ENCODE measurements around the gene TAF5.
"Not testable (repeated sequence)": the region's sequence is repeated elsewhere in the genome, so short reads cannot be mapped to it uniquely, and the experiment has no call there.

Gene TAF5

DNA sequence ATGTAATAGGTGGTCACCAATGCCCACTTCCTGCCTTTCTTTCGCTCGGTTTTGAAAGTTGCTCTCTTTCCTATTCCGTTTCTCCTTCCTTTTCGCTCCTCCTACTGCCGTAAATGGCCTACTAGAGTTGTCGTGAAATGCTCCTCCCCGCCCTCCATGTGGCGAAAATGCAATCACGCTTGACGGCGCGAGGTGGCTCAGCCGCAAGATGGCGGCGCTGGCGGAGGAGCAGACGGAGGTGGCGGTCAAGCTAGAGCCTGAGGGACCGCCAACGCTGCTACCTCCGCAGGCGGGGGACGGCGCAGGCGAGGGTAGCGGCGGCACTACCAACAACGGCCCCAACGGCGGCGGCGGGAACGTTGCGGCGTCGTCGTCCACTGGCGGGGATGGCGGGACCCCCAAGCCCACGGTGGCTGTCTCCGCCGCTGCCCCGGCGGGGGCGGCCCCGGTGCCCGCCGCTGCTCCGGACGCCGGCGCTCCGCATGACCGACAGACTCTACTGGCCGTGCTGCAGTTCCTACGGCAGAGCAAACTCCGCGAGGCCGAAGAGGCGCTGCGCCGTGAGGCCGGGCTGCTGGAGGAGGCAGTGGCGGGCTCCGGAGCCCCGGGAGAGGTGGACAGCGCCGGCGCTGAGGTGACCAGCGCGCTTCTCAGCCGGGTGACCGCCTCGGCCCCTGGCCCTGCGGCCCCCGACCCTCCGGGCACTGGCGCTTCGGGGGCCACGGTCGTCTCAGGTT lies at the start of gene TAF5:
Gene TAF5 (plus strand): TSS at position 195 of the 737 bp plus-strand sequence. CDS start 14 bp downstream, at position 209.
- peak; percentile 77 to 85 for DNase-seq (ENCODE audit: low read depth in 2 of 2)

DNA sequence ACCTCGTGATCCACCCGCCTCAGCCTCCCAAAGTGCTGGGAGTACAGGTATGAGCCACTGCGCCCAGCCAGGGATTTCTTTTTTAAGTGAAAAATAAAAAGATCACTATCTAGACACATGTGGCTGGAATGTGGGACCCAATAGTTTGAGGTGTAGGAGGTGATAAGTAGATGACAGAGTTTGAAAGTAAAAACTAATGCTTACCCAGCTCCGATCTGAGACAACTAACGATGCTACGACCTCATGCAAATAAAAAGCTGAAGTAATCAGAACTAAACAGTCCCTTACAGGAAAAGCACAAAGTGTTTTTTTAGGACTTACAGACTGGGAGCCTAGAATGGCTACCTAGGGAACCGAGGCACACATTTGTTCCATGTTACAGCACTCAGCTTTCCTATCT lies 39.9 kb upstream of the TAF5 start:
- DNase-seq (ENCODE audit: low read depth in 2 of 2): no peak

DNA sequence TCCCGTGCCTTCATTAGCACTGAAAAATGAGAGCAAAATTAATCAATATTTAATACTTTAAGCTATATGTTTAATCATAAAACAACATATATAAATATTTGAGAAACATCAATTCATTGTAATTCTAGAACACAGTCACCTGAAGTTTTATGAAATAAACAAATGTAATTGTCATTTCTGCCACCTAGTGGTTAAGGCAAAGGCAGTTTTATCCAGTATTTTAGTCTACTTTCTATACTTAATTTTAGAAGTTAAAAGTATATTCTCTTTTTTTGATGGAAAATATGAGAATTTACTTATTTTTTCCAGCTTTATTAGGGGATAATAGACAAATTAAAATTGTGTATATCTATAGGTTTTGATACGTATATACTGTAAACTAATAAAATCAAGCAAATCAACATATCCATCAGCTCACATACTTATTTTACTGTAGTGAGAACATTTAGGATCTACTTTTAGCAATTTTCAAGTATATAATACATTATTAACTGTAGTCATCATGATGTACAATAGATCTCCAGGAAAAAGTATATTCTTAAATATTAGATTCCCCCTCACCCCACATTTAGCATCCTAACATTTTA lies 33.7 kb upstream of the TAF5 start:
- no peak for DNase-seq (ENCODE audit: low read depth in 2 of 2)

DNA sequence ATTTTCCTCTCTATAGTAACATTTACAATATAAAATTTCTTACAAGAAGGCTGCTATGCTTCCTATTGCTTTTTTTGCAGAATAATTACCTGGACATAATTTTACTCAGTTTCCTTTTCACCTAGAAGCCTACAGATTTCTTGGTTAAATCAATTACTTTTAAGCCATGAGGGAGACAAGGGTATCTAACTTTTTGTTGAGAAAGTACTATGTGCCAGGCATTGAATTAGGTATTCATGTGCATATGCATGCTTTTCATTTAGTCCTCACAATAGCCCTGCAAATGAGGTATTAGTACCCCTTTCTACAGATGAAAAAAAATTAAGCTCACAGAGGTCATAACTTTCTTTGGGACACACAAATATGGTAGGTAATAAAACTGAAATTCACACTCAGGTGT lies 33.2 kb upstream of the TAF5 start:
- DNase-seq (ENCODE audit: low read depth in 2 of 2): no peak

DNA sequence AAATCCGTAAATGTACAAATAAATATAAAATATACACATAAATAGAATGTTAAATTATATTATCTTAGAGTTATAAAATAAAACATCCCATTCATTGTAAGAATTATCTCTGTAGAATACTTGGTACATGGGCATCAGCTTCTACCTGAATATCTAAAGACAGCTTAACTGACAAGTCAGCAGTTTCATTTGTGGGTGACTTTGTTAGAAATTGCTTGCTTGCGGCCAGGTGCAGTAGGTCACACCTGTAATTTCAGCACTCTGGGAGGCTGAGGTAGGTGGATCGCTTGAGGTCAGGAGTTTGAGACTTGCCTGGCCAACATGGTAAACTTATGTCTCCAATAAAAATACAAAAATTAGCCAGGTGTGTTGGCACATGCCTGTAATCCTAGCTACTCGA lies 31.4 kb upstream of the TAF5 start:
- DNase-seq (ENCODE audit: low read depth in 2 of 2): no peak

DNA sequence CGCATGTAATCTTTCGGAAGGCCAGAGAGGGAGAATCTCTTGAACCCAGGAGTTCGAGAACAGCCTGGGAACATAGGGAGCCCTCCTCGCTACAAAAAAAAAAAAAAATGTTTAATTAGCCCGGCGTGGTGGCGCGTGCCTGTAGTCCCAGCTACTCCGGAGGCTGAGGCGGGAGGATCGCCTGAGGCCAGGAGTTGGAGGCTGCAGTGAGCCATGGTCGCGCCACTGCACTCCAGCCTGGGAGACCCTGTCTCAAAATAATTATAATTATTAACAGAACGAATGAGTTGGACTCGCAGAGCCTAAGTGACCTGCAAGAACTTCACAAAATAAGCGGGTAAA lies 17.6 kb upstream of the TAF5 start:
- no peak for DNase-seq (ENCODE audit: low read depth in 2 of 2)

DNA sequence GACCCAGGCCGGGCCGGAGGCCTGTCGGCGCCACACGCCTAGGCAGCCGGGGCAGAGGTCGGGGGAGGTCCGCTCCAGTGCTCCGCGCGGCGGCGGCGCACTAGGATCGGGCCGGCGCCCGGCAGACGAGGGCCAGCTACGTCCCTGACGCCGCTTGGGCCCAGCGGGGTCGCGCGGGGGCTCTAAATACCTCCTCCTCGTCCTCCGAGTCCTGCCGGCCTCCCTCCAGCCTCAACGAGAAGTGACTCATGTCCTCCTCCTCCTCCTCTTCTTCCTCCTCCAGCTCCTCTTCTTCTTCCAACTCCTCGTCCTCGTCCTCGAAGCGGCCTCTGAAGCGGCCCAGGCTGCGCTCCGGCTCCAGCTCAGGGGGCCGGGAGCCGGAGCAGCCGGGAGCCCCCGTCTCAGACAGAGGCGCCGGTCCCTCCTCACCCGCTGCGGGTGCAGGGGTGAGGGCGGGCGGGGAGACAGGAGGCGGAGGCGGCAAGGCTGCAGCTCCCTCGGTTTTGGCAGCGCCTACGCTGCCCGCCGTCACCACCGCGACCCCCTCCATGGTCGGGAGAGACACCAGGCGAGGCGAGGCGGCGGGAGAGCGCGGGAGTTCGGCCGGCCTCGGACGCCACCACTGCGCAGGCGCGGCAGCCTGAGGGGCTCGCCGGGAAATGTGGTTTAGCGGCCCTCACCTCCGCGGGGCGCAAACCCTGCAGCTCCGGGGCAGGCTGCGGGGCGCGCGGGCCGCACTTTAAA lies 17.1 kb upstream of the TAF5 start, which contains the start of gene PCGF6:
Gene PCGF6 (minus strand): TSS at position 624 of the 744 bp plus-strand sequence. CDS start 74 bp downstream, at position 550.
- DNase-seq (ENCODE audit: low read depth in 2 of 2): peak; percentile 53 to 64

DNA sequence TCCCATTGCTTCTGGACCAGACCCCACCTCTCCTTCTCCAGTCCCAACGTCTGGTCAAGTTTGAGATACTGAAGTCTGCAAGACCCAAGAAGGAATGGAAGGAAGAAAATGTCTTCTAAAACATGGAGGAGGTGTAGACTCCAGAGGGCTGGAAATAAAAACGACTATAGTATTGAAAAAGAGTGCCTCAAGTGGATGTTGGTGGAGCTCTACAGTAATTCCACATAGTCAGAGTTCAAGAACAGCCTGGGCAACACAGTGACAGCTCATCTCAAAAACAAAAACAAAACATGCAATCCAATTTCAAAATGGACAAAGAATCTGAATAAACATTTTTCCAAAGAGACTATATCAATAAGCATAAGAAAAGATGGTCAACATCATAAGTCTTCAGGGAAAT lies 14.5 kb upstream of the TAF5 start:
- DNase-seq (ENCODE audit: low read depth in 2 of 2): no peak

DNA sequence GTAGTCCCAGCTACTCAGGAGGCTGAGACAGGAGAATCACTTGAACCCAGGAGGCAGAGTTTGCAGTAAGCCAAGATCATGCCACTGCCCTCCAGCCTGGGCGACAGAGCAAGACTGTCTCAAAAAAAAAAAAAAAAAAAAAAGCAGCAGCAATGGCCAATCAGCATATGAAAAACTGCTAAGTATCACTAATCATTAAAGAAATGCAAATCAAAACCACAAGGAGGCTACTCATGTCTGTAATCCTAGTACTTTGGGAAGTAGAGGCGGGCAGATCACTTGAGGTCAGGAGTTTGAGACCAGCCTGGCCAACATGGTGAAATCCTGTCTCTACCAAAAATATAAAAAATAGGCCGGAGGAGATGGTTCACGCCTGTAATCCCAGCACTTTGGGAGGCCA lies 13.2 kb upstream of the TAF5 start:
- not testable (repeated sequence) for DNase-seq (ENCODE audit: low read depth in 2 of 2)

DNA sequence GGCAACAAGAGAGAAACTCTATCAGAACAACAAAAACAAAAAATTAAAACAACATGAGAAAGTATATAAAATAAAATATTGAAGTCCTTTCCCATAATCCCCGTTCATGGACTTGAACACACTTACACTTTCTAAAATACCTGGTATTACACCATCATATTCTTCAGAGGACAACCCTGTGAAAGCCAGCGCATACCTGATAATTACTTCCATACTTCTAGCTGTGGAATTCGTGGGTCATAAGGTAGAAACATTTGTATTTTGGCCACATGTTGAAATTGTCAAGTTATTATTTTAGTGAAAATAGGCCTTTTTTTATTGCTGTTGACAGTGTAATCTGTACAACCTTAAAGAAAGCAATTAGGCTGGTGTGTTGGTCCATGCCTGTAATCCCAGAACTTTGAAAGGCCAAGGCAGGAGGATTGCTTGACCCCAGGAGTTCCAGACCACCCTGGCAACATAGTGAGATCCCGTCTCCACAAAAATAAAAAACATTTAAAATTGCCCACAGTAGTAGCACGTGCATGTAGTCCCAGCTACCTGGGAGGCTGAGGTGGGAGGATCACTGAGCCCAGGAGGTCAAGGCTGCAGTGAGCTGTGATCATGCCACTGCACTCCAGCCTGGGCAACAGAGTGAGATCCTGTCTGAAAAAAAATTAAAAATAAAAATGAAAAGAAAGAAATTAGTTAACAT lies 11.7 kb upstream of the TAF5 start:
- DNase-seq (ENCODE audit: low read depth in 2 of 2): no peak

DNA sequence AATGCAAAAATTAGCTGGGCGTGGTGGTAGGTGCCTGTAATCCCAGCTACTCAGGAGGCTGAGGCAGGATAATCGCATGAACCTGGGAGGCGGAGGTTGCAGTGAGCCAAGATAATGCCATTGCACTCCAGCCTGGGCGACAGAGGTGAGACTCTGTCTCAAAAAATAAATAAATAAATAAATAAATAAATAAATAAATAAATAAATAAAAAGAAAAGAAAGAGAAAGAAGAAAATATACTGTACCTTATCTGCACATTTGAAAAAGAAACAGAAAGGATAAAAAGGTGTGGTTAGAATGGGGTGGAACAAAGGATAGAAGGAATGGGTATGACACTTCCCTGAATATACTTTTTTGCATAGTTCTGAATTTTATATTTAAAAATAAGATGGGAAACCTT lies 8.3 kb upstream of the TAF5 start:
- DNase-seq (ENCODE audit: low read depth in 2 of 2): not testable (repeated sequence)

DNA sequence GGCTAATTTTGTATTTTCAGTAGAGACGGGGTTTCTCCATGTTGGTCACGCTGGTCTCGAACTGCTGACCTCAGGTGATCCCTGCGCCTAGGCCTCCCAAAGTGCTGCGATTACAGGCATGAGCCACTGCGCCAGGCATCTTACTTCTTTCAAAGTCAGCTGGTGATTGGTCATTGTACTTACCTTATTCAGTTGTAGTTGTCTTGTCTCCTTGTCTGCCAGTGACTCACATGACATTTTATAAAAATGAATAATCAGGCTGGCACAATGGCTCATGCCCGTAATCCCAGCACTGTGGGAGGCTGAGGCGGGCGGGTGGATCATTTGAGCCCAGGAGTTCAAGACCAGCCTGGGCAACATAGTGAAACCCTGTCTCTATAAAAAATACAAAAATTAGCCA lies 7.0 kb upstream of the TAF5 start:
- not testable (repeated sequence) for DNase-seq (ENCODE audit: low read depth in 2 of 2)

DNA sequence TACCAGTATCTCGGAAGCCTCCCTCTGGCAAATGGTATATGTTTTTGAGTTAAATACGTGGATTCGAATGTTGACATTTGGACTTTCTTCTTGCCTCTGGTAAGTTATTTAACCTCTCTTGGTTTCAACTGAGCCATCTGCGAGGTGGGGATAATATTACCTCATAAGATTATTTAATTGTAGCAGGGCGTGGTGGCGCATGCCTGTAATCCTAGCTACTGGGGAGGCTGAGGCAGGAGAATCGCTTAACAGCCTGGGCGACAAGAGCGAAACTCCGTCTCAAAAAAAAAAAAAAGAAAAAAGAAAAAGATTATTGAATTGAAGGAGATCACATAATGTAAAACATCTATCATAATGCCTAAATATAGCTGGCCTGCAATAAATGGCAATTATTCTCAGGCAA lies 396 bp upstream of the TAF5 start:
- no peak for DNase-seq (ENCODE audit: low read depth in 2 of 2)

DNA sequence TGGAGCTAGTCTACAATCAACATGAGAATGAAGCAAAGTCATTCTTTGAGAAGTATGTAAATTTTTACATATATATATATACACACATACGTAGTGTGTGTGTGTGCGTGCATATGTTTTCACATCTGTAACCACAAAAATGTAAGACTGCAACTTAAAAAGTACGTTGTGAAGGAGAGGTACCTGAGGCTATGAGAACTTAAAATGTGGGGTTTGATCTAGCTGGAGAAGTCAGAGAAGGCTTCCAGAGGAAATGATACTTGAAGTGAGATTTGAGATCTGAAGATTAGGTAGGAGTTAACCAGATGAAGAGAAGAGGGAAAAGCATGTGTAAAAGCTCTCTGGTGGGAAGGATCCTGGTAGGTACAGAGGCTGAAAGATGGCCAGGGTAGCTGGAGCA lies 5.8 kb downstream of the TAF5 start:
- DNase-seq (ENCODE audit: low read depth in 2 of 2): no peak

DNA sequence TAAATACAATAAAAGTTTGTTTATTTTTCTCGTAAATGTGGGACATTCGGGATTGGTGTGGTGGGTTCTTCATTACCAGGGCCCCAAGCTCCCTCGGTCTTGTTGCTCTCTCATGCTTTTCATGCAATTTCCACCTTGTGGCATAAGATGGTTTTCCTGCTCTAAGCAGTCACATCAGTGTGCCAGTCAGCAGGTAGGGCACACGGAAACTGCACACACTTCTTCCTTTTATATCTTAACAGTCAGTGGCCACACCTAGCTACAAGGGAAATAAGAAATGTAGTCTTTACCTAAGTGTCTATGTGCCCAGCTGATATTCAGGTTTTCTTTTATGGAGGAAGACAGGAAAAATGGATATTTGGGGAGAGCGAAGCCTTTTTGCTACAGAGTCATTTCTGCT lies 6.5 kb downstream of the TAF5 start:
- DNase-seq (ENCODE audit: low read depth in 2 of 2): no peak

DNA sequence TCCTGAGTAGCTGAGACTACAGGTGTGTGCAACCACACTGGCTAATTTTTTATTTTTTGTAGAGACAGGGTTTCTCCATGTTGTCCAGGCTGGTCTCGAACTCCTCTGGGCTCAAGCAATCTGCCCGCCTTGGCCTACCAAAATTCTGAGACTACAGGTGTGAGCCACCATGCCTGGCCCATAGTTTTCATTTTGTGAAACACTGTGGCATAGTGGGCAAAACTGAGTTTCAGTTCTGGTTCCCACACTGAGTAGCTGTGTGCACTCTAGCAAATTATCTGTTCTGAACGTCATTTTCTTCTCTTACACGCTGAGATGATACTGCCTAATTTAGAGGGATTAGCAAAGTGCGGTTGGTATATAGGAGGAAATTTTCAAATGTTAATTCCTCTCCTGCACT lies 15.0 kb downstream of the TAF5 start:
- DNase-seq (ENCODE audit: low read depth in 2 of 2): no peak

DNA sequence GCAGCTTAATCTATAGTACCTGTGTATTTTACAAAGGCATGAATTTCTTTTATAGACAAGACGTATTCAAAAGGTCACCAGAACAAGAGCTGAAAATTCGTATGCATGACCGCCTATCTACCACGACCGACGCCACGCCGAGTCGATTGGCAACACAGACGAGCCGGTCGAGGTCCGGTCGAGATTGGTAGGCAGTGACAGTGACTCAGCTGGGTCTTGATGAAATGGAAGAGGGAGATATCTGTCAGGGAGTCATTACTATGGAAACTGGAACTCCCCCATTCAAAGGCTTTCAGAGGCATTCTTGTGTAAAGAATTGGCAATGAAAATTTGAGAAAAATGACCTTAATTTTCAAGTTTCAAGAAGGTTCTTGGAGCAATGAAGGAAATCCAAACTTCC lies 26.4 kb downstream of the TAF5 start:
- no peak for DNase-seq (ENCODE audit: low read depth in 2 of 2)

DNA sequence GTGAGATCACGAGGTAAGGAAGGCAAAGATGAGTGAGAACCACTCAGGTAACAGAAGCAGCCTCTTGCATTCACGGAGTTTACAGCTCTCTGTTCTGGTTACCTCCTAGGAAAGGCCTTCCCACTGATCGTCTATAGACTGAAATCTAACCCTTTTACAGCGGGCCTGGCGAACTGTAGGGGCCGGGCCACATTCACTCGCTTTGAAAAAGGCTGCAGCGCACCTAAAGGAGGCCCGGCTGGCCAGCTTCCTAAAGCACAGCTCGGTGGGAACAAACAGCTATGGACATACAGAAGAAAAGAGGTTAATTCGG lies 27.9 kb downstream of the TAF5 start:
- DNase-seq (ENCODE audit: low read depth in 2 of 2): no peak

DNA sequence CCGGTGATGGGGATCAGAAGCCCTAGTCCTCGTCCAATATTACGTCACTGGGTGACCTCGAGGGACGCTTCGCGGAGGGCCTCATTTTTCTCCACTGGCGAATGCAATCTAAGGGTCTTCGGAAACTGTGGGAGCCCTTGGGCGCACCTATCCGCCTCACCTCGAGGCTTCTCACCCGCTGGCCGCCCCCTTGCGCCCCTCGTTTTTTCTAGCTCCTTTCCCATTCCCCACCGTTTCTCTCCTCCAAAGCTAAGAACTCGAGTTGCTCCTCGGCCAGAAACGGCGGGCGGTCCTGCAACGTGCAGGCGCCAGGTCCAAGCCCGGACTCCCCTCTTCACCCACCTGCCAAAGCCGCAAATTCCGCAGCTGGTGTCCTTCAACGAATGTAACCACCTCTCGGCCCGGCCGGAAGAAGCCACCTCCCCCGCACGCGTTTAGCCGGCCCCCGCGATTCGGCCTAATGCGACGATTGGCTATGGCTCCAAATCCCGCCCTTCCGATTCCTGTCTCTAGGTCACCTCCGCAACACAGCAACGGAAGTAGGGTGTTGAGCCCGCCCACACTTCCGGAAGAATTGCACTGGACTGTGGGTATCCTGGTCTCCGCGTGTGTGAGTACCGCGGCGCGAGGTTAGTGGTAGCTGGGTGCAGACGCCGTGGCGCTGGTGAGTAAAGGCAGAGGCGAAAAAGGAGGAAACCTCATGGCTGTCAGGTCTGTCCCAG lies 28.5 kb downstream of the TAF5 start, which contains the start of the genes ATP5MK and PDCD11:
Gene ATP5MK (minus strand): TSS at position 409 of the 722 bp plus-strand sequence. CDS start 4,018 bp downstream, outside the sequence.
Gene PDCD11 (plus strand): TSS at position 560 of the 722 bp plus-strand sequence. CDS start 1,801 bp downstream, outside the sequence.
- peak; percentile 92 to 96 for DNase-seq (ENCODE audit: low read depth in 2 of 2)

DNA sequence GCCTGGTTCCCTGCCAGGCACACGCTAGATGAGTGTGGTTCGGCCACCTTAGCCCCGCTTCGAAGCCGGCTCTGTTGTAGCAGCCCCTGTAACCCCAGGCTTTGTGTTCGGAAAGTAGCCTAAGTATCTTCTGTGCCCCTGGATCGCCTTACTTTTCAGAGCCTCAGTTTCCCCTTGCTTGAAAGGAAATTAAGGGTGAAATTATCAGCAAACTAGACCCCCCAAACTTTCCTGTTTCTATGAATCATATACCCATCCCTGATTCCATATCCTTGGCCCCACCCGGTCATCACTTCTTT lies 29.0 kb downstream of the TAF5 start:
- DNase-seq (ENCODE audit: low read depth in 2 of 2): no peak

DNA sequence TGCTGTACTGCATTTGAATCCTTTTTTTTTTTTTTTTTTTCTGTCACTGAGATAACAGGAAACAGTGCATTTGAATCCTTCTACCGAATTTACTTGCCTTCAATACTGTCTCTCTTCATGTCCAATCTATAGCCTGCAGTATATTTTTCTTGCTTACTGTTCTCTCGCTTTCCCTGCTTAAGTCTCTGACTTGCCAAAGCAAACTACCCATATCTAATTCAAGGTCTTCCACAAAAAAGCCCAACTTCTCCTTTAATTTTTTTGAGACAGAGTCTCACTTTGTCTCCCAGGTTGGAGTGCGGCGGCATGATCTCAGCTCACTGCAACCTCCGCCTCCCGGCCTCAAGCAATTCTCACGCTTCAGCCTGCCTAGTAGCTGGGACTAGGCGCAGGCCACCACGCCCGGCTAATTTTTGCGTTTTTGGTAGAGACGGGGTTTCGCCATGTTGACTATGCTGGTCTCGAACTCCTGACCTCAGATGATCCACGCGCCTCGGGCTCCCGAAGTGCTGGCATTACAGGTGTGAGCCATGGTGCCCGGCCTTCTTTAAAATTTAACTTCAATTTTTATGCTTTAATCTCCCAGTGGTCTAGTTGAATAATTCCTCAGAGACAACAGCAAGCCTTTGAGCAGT lies 29.5 kb downstream of the TAF5 start:
- DNase-seq (ENCODE audit: low read depth in 2 of 2): no peak
